HCT116 (cell line): ENCODE data around the gene EVI5. TPM values are rescaled to one million over a fixed set of nuclear protein-coding genes. Genes with fewer than 3 reads are reported as not detected.
"Not testable (repeated sequence)": the region's sequence is repeated elsewhere in the genome, so short reads cannot be mapped to it uniquely, and the experiment has no call there.

ENCODE experiments used
- ATAC-seq: fragments of 200-7000 bp; cut with Tn5 transposase; 2 replicates; pipeline ENCODE4 v1.9.1; 2020; ENCODE audit warnings: mild to moderate bottlenecking, moderate library complexity
- BruUV-seq: library from RNA; stranded (reverse); fragments of 400-500 nt; replicated peaks from 2 replicates; lab custom pipeline; 2021; lab: Mats Ljungman, UMichigan
- CTCF ChIA-PET: fragments of 300-600 bp; sonication (Branson Sonifier 250); formaldehyde crosslinking; loops from one replicate; lab custom pipeline; 2021; ENCODE audit warnings: antibody characterized with exemption; lab: Charles Lee
- POLR2A ChIA-PET: fragments of 300-600, 350-600 bp; sonication (Branson Sonifier 250); formaldehyde crosslinking; loops from one replicate; lab custom pipeline; 2021; ENCODE audit warnings: antibody characterized with exemption; lab: Charles Lee
- RAD21 ChIA-PET, 2 experiments: fragments of 300-600 bp; sonication (Branson Sonifier 250); formaldehyde crosslinking; loops; one replicate each; lab custom pipeline; 2023; ENCODE audit warnings: low total read pairs in 2 of 2; ENCODE audit not compliant: uncharacterized antibody in 2 of 2, unreplicated experiment in 2 of 2, low non-redundant PET in 1 of 2; lab: Charles Lee
- DNase-seq: peaks from one replicate; pipeline ENCODE4 v3.0.0-alpha.2; 2010; ENCODE audit warnings: low read depth, low spot score
- H2AFZ ChIP-seq: fragments of 200-600 bp; shearing (Covaris generic), sonication (generic); 2 replicates; pipeline ENCODE4 v1.6.1; 2017; ENCODE audit warnings: low read depth, mixed run types, mixed read lengths, antibody characterized with exemption, low read length; ENCODE audit not compliant: poor library complexity, severe bottlenecking
- H3K27ac ChIP-seq: 2 replicates; pipeline ENCODE4 v1.5.1; 2012; ENCODE audit warnings: low read depth, low read length
- H3K27me3 ChIP-seq: fragments of 200-600 bp; sonication (generic); 2 replicates; pipeline ENCODE4 v1.6.1; 2016; ENCODE audit warnings: mixed run types, low read length, mixed read lengths; ENCODE audit not compliant: insufficient read depth
- H3K36me3 ChIP-seq, 2 experiments: fragments of 200-500 bp in 1 of 2; fragments of 200-600 bp in 1 of 2; sonication (Bioruptor generic) in 1 of 2; sonication (generic) in 1 of 2; 2 replicates each; pipeline versions ENCODE4 v1.5.1 to v1.6.1; 2014 to 2016; ENCODE audit warnings: low read length in 2 of 2, inconsistent platforms in 1 of 2, mixed read lengths in 1 of 2, mixed run types in 1 of 2; ENCODE audit not compliant: insufficient read depth in 2 of 2, control insufficient read depth in 1 of 2
- H3K4me1 ChIP-seq, 2 experiments: fragments of 200-600 bp in 1 of 2; sonication (generic) in 1 of 2; 2 replicates each; pipeline versions ENCODE4 v1.5.1 to v1.6.1; 2012 to 2017; ENCODE audit warnings: low read length in 2 of 2, inconsistent platforms in 1 of 2, mild to moderate bottlenecking in 1 of 2, mixed read lengths in 1 of 2, mixed run types in 1 of 2, moderate library complexity in 1 of 2; ENCODE audit not compliant: insufficient read depth in 2 of 2, control insufficient read depth in 1 of 2
- H3K4me2 ChIP-seq: fragments of 200-600 bp; sonication (generic); 2 replicates; pipeline ENCODE4 v1.6.1; 2017; ENCODE audit warnings: mixed run types, low read length, mixed read lengths
- H3K4me3 ChIP-seq, 2 experiments: fragments of 200-600 bp in 1 of 2; sonication (generic) in 1 of 2; replicated peaks in 1 of 2; 2 replicates each; pipeline ENCODE4 v1.5.1; 2011 to 2016; ENCODE audit warnings: low read length in 2 of 2, control low read depth in 1 of 2, low read depth in 1 of 2, mild to moderate bottlenecking in 1 of 2, mixed read lengths in 1 of 2, mixed run types in 1 of 2
- H3K79me2 ChIP-seq: fragments of 200-600 bp; sonication (generic); 2 replicates; pipeline ENCODE4 v1.6.1; 2017; ENCODE audit warnings: mild to moderate bottlenecking, mixed run types, low read length, moderate library complexity, mixed read lengths; ENCODE audit not compliant: insufficient read depth
- H3K9ac ChIP-seq: fragments of 200-600 bp; sonication (generic); 2 replicates; pipeline ENCODE4 v1.6.1; 2016; ENCODE audit warnings: low read length, mixed read lengths
- H3K9me2 ChIP-seq: fragments of 200-600 bp; sonication (generic), shearing (Covaris generic); 2 replicates; pipeline ENCODE4 v1.6.1; 2017; ENCODE audit warnings: mixed run types, mild to moderate bottlenecking, moderate library complexity; ENCODE audit not compliant: insufficient read depth
- H3K9me3 ChIP-seq, 2 experiments: fragments of 200-500 bp in 1 of 2; fragments of 200-600 bp in 1 of 2; sonication (Bioruptor generic) in 1 of 2; sonication (generic) in 1 of 2; 2 replicates each; pipeline ENCODE4 v1.6.1; 2014 to 2017; ENCODE audit warnings: low read length in 2 of 2, mixed read lengths in 2 of 2, inconsistent platforms in 1 of 2, low read depth in 1 of 2, mild to moderate bottlenecking in 1 of 2, mixed run types in 1 of 2, moderate library complexity in 1 of 2; ENCODE audit not compliant: control insufficient read depth in 1 of 2, insufficient read depth in 1 of 2
- H4K20me1 ChIP-seq: fragments of 200-600 bp; sonication (generic), shearing (Covaris generic); 2 replicates; pipeline ENCODE4 v1.6.1; 2017; ENCODE audit warnings: mixed run types, mild to moderate bottlenecking, moderate library complexity; ENCODE audit not compliant: insufficient read depth
- FOSL1 ChIP-seq: IDR thresholded peaks from 2 replicates; pipeline ENCODE4 v1.6.1; 2012; ENCODE audit warnings: low read depth
- POLR2A ChIP-seq: IDR thresholded peaks from 2 replicates; pipeline ENCODE4 v1.7.0; 2011; ENCODE audit warnings: borderline replicate concordance; ENCODE audit not compliant: insufficient read depth, insufficient read length; ENCODE audit errors: extremely low read depth
- RAD21 ChIP-seq: IDR thresholded peaks from 2 replicates; pipeline ENCODE4 v1.6.1; 2012; ENCODE audit warnings: low read depth, mild to moderate bottlenecking
- SIN3A ChIP-seq: IDR thresholded peaks from 2 replicates; pipeline ENCODE4 v1.6.1; 2012; ENCODE audit warnings: low read depth
- ZNF274 ChIP-seq: fragments of 200-500 bp; sonication (Bioruptor generic); IDR thresholded peaks from 2 replicates; pipeline ENCODE4 v1.6.1; 2014; ENCODE audit warnings: mild to moderate bottlenecking, low read depth, low read length, inconsistent platforms
- intact Hi-C: fragments of 100-400 bp; cut with micrococcal nuclease; formaldehyde crosslinking; loops from 2 replicates; pipeline ENCODE4 v1.10.0; 2022
- total RNA-seq: library from RNA; stranded (reverse); gene quantifications from one replicate; pipeline ENCODE4 v1.2.1, GENCODE V29; 2021; ENCODE audit not compliant: unreplicated experiment
- TF ChIP-seq, protein P1 (sequence below), 3 experiments: fragments of 200-600 bp in 1 of 3; sonication (generic) in 1 of 3; IDR thresholded peaks in 2 of 3; conservative IDR thresholded peaks in 1 of 3; 2 replicates each; pipeline ENCODE4 v1.5.1; 2012 to 2017; ENCODE audit warnings: low read depth in 2 of 3, low read length in 2 of 3, antibody characterized with exemption in 1 of 3, borderline replicate concordance in 1 of 3, control low read depth in 1 of 3, mild to moderate bottlenecking in 1 of 3, mixed read lengths in 1 of 3, mixed run types in 1 of 3, moderate library complexity in 1 of 3; ENCODE audit not compliant: insufficient read depth in 1 of 3

EVI5 gene
- total RNA-seq, 1 experiment from 2014 or later = 21.8 TPM

DNA sequence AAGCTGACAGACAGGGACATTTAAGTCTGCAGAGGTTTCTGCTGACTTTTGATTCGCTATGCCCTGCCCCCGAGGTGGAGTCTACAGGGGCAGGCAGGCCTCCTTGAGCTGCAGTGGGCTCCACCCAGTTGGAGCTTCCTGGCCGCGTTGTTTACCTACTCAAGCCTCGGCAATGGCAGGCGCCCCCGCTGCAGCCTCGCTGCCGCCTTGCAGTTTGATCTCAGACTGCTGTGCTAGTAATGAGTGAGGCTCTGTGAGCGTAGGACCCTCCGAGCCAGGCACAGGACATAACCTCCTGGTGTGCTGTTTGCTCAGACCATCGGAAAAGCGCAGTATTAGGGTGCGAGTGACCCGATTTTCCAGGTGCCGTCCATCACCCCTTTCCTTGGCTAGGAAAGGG, 149.7 kb downstream of the EVI5 start:
- H3K9me3 ChIP-seq, H3K27me3 ChIP-seq, H3K9me2 ChIP-seq, ATAC-seq, CTCF ChIA-PET, BruUV-seq, H3K36me3 ChIP-seq, H3K9ac ChIP-seq, H3K27ac ChIP-seq, H4K20me1 ChIP-seq, DNase-seq, H3K4me3 ChIP-seq, H3K4me1 ChIP-seq, intact Hi-C loops, H3K4me2 ChIP-seq, H2AFZ ChIP-seq, H3K79me2 ChIP-seq, RAD21 ChIA-PET, POLR2A ChIA-PET: not testable (repeated sequence)

DNA sequence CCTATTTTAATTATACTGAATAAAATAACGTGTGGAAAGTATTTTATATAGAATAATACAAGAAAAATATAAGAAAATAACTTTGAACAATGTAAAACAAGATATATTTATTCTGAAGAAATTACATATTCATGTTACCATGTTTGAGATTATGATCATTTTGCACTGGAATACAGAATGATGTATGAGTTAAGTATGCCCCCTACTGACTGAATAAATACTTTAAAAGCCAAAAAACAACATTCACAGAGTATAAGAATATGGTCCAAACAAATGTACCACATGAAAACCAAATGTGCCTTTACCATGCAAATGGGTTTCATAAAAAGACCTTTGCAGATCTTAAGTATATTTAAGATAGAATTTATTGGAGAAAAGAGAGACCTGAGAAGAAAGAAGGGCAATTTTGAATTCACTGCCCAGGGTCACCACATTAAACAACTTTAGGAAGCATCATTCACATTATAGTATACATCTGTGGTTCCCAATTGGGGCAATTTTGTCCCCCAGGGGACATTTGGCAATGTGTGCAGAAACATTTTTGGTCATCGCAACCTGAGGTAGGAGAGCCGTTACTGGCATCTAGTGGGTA, 161.6 kb downstream of the EVI5 start:
- POLR2A ChIA-PET = no interaction called here
- DNase-seq = peak; percentile 1

More for the DNA sequence above, 161.6 kb downstream of the EVI5 start:
- ChIA-PET RAD21 (no interaction called here), CTCF (interaction anchor here (1.3 kb wide), 1 partner anchor 313 kb away, joined by 7 read pairs; no protein-coding TSS in a partner anchor)
- H3K79me2 ChIP-seq = no peaks in the 10 kb centered on the region
- no peak overlapping the region for H3K27ac ChIP-seq
- no peaks in the 10 kb centered on the region for H3K27me3 ChIP-seq
- H3K4me3 ChIP-seq = no peak overlapping the region
- no peak overlapping the region for H3K4me2 ChIP-seq
- ATAC-seq = peak; percentile 75
- H4K20me1 ChIP-seq = no peaks in the 10 kb centered on the region
- TF ChIP-seq FOSL1 (no peak), RAD21 (peak; percentile 68), SIN3A (no peak), ZNF274 (no peak), POLR2A (no peak)
- TF ChIP-seq, protein P1, sequence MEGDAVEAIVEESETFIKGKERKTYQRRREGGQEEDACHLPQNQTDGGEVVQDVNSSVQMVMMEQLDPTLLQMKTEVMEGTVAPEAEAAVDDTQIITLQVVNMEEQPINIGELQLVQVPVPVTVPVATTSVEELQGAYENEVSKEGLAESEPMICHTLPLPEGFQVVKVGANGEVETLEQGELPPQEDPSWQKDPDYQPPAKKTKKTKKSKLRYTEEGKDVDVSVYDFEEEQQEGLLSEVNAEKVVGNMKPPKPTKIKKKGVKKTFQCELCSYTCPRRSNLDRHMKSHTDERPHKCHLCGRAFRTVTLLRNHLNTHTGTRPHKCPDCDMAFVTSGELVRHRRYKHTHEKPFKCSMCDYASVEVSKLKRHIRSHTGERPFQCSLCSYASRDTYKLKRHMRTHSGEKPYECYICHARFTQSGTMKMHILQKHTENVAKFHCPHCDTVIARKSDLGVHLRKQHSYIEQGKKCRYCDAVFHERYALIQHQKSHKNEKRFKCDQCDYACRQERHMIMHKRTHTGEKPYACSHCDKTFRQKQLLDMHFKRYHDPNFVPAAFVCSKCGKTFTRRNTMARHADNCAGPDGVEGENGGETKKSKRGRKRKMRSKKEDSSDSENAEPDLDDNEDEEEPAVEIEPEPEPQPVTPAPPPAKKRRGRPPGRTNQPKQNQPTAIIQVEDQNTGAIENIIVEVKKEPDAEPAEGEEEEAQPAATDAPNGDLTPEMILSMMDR (IDR thresholded peaks at IDR 0.05 in 2 of 3, conservative IDR thresholded peaks at IDR 0.05 in 1 of 3; ENCODE audit: borderline replicate concordance in 1 of 3, insufficient read depth in 1 of 3, low read depth in 2 of 3, low read length in 2 of 3) = peak; percentile 19 to 53 (median 35); a peak in 4 of 6 replicates
- H3K4me1 ChIP-seq = no peaks in the 10 kb centered on the region
- no TSS peak for BruUV-seq
- no peaks in the 10 kb centered on the region for H3K9me3 ChIP-seq
- H3K9ac ChIP-seq = no peak overlapping the region
- no peak overlapping the region for H2AFZ ChIP-seq
- intact Hi-C loops = loop anchor here (1.0 kb wide), 2 partner anchors 313 to 626 kb away; no protein-coding TSS in a partner anchor
- no peaks in the 10 kb centered on the region for H3K36me3 ChIP-seq
- no peaks in the 10 kb centered on the region for H3K9me2 ChIP-seq
